HG03469 (cell line): ENCODE results near the gene GATC.
A peak's percentile ranks its signal among the peaks of the same experiment; 100 is the strongest.

Experiments
- ATAC-seq: cut with Tn5 transposase; IDR thresholded peaks from one replicate; pipeline ENCODE4 v1.9.1; 2021; ENCODE audit warnings: mild to moderate bottlenecking, moderate library complexity, moderate number of reproducible peaks; ENCODE audit not compliant: unreplicated experiment

Gene GATC, protein sequence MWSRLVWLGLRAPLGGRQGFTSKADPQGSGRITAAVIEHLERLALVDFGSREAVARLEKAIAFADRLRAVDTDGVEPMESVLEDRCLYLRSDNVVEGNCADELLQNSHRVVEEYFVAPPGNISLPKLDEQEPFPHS

GRCh38 chr12:120445911-120446843 is at the start of gene GATC, which contains the start of gene TRIAP1:
GATC (plus strand) TSS chr12:120446444; CDS start chr12:120446481, 37 bp downstream.
TRIAP1 (minus strand) TSS chr12:120446384; CDS start chr12:120446372, 12 bp downstream.
- ATAC-seq = peak; percentile 68

DNA sequence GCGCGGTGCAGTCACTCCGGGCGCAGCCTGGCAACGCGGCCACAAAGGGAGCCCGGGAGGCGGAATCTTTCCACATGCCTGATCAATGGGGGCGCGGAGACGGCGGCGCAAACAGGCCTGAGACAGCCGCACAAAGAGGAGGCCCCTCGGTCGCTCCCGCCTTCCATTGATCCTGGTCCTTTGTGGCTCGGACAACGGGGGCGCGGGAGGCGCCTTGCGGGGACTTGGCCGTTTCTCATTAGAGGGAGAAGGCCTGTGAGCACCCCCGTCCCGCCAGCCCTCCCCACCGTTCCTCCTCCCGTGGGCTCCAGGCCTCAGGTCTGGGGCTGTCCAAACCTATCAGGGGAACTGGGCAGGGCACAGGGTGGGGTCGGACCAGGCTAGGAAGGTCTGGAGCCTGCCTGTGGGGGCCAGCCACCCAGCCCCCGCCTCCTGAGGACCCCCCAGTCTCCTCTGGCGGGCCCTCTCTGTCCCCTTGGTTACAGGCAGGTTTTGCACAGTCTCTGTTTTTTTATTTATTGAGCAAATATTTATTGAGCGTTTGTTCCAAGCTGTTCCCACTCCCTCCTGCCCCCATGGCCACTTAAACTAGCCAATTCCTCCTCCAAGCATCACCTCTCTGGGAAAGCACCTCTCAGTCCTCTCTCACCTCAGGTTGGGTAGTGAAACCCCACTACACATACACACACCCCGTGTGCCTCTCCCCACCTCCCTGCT is 48.3 kb upstream of the GATC start:
- ATAC-seq = no peak

GRCh38 chr12:120399531-120399930 is 46.7 kb upstream of the GATC start:
- ATAC-seq = no peak

DNA sequence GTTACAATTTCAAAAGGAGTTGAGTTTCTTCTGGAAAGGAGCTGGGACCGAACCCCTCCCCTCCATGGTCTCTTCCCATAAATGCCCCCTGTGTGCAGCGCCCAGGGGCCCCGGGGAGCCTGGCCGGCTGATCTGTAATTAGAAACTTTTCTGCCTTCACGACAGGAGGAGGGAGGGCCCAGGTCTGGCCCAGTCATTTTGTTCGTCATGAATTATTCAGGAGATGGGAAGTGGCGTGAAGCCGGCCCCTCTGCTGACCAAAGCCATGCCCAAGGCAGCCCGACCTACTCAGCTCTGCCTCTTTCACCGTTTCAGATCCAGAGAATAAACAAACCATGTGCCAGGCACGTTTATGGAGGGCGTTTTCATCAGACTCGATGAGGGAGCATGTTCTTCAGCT is 44.0 kb upstream of the GATC start:
- no peak for ATAC-seq

DNA sequence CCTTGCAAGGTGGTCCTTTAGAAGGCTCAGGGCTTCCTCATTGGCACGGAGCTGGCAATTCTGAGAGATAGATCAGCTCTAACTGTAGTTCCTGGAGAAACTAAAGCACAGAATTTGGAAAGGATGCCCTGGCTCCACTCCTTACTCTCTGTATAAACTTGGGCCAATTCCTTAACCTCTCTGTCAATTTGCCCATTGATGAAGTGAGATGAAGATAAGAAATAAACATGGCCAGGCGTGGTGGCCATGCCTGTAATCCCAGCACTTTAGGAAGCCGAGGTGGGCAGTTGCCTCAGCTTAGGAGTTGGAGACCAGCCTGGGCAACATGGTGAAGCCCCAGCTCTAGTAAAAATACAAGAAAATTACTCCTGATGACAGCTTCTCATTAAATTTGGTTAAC is 42.4 kb upstream of the GATC start:
- ATAC-seq = no peak

GRCh38 chr12:120404271-120404670 is 42.0 kb upstream of the GATC start:
- ATAC-seq = no peak

DNA sequence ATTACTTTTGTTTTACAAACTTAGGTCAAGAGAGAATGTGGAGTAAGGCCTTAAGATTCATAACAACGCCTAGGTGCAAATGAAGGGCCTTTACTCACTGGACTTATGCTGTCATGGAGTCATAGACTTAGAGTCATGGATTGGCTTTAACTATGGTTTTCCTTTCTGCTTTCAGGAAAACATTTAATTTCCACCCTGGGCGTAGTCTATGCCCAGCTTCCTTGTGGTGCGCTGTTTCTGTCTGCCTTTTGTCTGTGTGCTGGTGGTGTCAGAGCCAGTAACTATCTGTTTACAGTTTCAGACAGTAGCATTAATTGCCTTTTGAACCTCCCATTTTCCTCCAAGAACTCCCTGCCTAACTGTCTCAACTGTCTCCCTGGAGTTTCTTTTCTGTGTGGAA is 40.2 kb upstream of the GATC start:
- ATAC-seq = no peak

- ATAC-seq = no peak
Measured at GRCh38 chr12:120406553-120406952, 39.7 kb upstream of the GATC start.

DNA sequence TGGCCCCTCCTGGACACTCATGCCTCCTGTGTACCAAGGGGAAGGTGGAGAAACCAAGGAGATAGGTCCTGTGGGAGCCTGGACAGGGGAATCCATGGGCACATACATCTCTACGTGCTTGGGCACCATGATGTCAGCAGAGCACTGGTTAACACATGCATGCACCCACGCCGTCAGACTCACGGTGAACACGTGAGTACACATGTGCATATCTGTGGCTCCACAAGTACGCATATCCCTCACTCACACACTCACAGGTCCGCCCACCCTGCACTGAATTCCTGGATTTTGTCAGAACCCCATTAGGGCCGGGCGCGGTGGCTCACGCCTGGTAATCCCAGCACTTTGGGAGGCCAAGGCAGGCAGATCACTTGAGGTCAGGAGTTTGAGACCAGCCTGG is 37.5 kb upstream of the GATC start:
- no peak for ATAC-seq

DNA sequence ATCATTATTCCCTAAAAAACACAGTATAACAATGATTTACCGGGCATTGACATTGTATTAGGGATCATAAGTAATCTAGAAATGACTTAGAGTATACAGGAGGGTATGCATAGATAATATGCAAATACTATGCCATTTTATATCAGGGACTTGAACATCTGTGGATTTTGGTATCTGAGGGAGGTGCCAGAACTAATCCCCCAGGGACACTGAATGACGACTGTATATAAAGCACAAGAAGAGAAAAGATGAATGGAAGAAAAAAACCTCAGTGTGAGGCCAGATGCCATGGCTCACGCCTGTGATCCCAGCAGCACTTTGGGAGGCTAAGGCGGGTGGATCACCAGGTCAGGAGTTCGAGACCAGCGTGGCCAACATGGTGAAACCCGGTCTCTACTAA is 33.8 kb upstream of the GATC start:
- no peak for ATAC-seq

DNA sequence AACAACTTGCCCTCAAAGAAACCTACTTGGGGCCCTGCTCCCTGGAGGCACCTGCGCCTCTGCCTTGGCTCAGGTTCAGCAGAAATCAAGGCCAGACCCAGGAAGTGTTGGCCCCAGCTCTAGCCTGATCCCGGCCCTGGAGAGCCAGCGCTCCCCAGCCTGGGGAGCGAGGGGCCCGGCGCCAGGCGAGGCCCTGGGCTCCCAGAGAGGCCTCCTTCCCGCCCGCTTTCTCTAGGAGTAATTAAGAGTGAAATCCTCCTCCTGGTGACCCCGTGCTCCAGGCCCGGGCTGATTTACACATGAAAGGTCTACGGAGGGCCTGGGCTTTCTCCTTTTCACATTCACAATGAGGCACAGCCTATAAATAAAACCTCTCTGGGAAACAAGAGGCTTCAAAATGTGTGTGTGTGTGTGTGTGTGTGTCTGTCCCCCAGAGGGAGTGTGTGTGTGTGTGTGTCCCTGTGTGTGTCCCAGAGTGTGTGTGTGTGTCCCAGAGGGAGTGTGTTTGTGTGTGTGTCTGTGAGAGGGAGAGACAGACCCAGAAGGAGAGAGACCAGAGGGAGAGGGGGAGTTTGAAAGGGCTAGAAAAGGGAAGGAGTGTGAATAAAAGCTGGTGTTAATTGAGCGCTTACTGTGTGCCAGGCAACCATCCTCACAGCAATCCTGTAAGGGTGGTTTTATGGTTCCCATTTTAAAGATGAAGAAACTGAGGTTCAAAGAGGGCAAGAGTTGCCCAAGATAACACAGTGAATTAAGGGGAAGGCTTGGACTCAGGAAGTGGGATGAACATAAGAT is 32.1 kb upstream of the GATC start:
- ATAC-seq = no peak

- no peak for ATAC-seq
Measured at GRCh38 chr12:120416490-120417216, 29.6 kb upstream of the GATC start.

- ATAC-seq = no peak
Measured at GRCh38 chr12:120417917-120418580, 28.2 kb upstream of the GATC start.

- no peak for ATAC-seq
Measured at GRCh38 chr12:120421701-120422100, 24.5 kb upstream of the GATC start.

GRCh38 chr12:120422892-120423456 is 23.3 kb upstream of the GATC start:
- ATAC-seq = no peak

DNA sequence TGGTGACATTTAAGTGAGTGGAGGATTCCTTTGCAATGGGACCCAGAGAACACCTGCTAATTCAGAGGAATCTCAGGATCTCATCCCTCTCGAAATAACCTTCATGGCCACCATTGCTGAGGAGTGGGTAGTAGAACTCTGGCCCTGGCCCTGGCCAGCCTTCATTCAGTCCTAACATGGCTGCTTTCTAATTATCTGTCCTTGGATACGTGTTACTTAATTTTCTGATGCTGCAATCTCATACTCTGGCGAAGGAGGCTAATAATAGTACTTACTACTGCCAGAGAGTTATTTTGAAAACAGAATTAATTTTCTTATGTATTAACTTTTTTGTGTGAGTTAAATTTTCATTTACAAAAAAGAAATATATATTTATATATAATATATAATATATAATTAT is 20.4 kb upstream of the GATC start:
- ATAC-seq = no peak

GRCh38 chr12:120428597-120429229 is 17.5 kb upstream of the GATC start:
- no peak for ATAC-seq

DNA sequence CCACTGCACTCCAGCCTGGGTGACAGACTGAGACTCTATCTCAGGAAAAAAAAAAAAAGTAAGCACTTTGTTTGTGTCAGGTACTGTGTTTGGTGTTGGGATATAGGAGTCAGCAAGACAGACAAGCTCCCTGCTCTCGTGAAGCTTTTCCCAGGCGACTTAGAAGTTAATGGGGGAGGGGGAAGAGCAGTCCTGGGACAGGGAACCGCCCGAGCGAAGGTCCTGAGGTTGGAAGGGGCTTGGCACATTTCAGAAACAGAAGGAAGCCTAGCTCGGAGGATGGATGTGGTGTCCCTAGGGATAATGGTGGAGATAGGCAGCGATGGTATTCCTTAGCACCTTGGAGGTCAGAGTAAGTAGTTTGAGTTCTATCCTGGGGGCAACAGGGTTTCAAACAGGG is 16.9 kb upstream of the GATC start:
- ATAC-seq = no peak
